Stimulated activated CD8-positive, alpha-beta memory T cell treated with anti-CD3 and anti-CD28 coated beads, Interleukin-2, amount 100 ng/mL, for 1 hour (primary cell): ENCODE measurements around the gene CARD10.

Source experiments
- DNase-seq, 2 donors: peaks; one replicate each; pipeline ENCODE4 v3.0.0-alpha.2; 2020; ENCODE audit warnings: low read depth in 2 of 2

The CARD10 gene

GRCh38 chr22:37462983-37463382 lies 56.2 kb downstream of the CARD10 start:
- DNase-seq = no peak

- no peak for DNase-seq
These were observed 56.8 kb downstream of the CARD10 start for GRCh38 chr22:37462436-37462835.

- no peak for DNase-seq
These were observed 57.3 kb downstream of the CARD10 start for GRCh38 chr22:37461961-37462360.

GRCh38 chr22:37460684-37461083 lies 58.5 kb downstream of the CARD10 start:
- no peak for DNase-seq

- no peak for DNase-seq
These were observed 60.0 kb downstream of the CARD10 start for GRCh38 chr22:37459206-37459605.

GRCh38 chr22:37457093-37457893 lies 61.9 kb downstream of the CARD10 start:
- peak; percentile 60 to 66 for DNase-seq

- no peak for DNase-seq
These were observed 62.9 kb downstream of the CARD10 start for GRCh38 chr22:37456346-37456745.

- no peak for DNase-seq
These were observed 63.3 kb downstream of the CARD10 start for GRCh38 chr22:37455896-37456295.

- no peak for DNase-seq
These were observed 64.1 kb downstream of the CARD10 start for GRCh38 chr22:37454857-37455686.

- DNase-seq = no peak
These were observed 65.5 kb downstream of the CARD10 start for GRCh38 chr22:37453696-37454095.

- DNase-seq = no peak
These were observed 68.0 kb downstream of the CARD10 start for GRCh38 chr22:37451218-37451617.

- DNase-seq = no peak
These were observed 69.7 kb downstream of the CARD10 start for GRCh38 chr22:37449331-37450001.

GRCh38 chr22:37448516-37449127 lies 70.6 kb downstream of the CARD10 start:
- DNase-seq = no peak

GRCh38 chr22:37445501-37445900 lies 73.7 kb downstream of the CARD10 start:
- no peak for DNase-seq

GRCh38 chr22:37443977-37444376 lies 75.2 kb downstream of the CARD10 start:
- DNase-seq = no peak

GRCh38 chr22:37443086-37443485 lies 76.1 kb downstream of the CARD10 start:
- DNase-seq = no peak

GRCh38 chr22:37442537-37442936 lies 76.7 kb downstream of the CARD10 start:
- no peak for DNase-seq

- DNase-seq = no peak
These were observed 77.1 kb downstream of the CARD10 start for GRCh38 chr22:37442135-37442534.

GRCh38 chr22:37440875-37441274 lies 78.3 kb downstream of the CARD10 start:
- DNase-seq = no peak
